ENCODE measurements around the gene CATSPER4. TPM values are rescaled to one million over a fixed set of nuclear protein-coding genes. Genes with fewer than 3 reads are reported as not detected.
"Not testable (repeated sequence)": the region's sequence is repeated elsewhere in the genome, so short reads cannot be mapped to it uniquely, and the experiment has no call there.

CATSPER4 gene
- total RNA-seq, 2 donors from 2014 or later: not detected

GRCh38 chr1:26197301-26197700 lies 6.9 kb downstream of the CATSPER4 start:
- no peaks in the 10 kb centered on the region for H3K27me3 Mint-ChIP-seq
- no peak for ATAC-seq (replicated peaks)
- H3K36me3 Mint-ChIP-seq (ENCODE audit: low read depth): no peaks in the 10 kb centered on the region
- H3K4me1 Mint-ChIP-seq: peaks cover 12% of the 10 kb centered on the region
- no peaks in the 10 kb centered on the region for H3K9me3 Mint-ChIP-seq
- H3K27ac Mint-ChIP-seq: no peak overlapping the region
- H3K4me3 Mint-ChIP-seq: no peak overlapping the region

GRCh38 chr1:26197813-26198212 lies 7.4 kb downstream of the CATSPER4 start:
- H3K4me3 Mint-ChIP-seq: no peak overlapping the region
- H3K36me3 Mint-ChIP-seq (ENCODE audit: low read depth): no peaks in the 10 kb centered on the region
- no peak for ATAC-seq (replicated peaks)
- H3K9me3 Mint-ChIP-seq: no peaks in the 10 kb centered on the region
- no peaks in the 10 kb centered on the region for H3K27me3 Mint-ChIP-seq
- no peak overlapping the region for H3K27ac Mint-ChIP-seq
- H3K4me1 Mint-ChIP-seq: peaks cover 17% of the 10 kb centered on the region

- Mint-ChIP-seq H3K9me3 (no peaks in the 10 kb centered on the region), H3K36me3 (ENCODE audit: low read depth) (no peaks in the 10 kb centered on the region), H3K4me3 (peak overlapping the region; percentile 62), H3K4me1 (peaks cover 23% of the 10 kb centered on the region), H3K27ac (peak overlapping the region; percentile 89), H3K27me3 (no peaks in the 10 kb centered on the region)
- ATAC-seq (replicated peaks): no peak
Measured at GRCh38 chr1:26200413-26200812, 10.0 kb downstream of the CATSPER4 start.

- H3K4me1 Mint-ChIP-seq: peaks cover 23% of the 10 kb centered on the region
- H3K36me3 Mint-ChIP-seq (ENCODE audit: low read depth): no peaks in the 10 kb centered on the region
- ATAC-seq (replicated peaks): no peak
- H3K4me3 Mint-ChIP-seq: no peak overlapping the region
- no peak overlapping the region for H3K27ac Mint-ChIP-seq
- H3K9me3 Mint-ChIP-seq: no peaks in the 10 kb centered on the region
- no peaks in the 10 kb centered on the region for H3K27me3 Mint-ChIP-seq
Measured at GRCh38 chr1:26203642-26204318, 13.4 kb downstream of the CATSPER4 start.

- no peak for ATAC-seq (replicated peaks)
- H3K27me3 Mint-ChIP-seq: no peaks in the 10 kb centered on the region
- no peaks in the 10 kb centered on the region for H3K4me1 Mint-ChIP-seq
- no peak overlapping the region for H3K4me3 Mint-ChIP-seq
- H3K27ac Mint-ChIP-seq: no peak overlapping the region
- H3K36me3 Mint-ChIP-seq (ENCODE audit: low read depth): no peaks in the 10 kb centered on the region
- no peaks in the 10 kb centered on the region for H3K9me3 Mint-ChIP-seq
Measured at GRCh38 chr1:26210147-26210870, 19.9 kb downstream of the CATSPER4 start.

GRCh38 chr1:26212726-26213125 lies 22.3 kb downstream of the CATSPER4 start:
- Mint-ChIP-seq H3K27ac (no peak overlapping the region), H3K27me3 (no peaks in the 10 kb centered on the region), H3K4me1 (no peaks in the 10 kb centered on the region), H3K9me3 (no peaks in the 10 kb centered on the region), H3K36me3 (ENCODE audit: low read depth) (no peaks in the 10 kb centered on the region), H3K4me3 (no peak overlapping the region)
- ATAC-seq (replicated peaks): no peak

- Mint-ChIP-seq H3K36me3 (ENCODE audit: low read depth) (no peaks in the 10 kb centered on the region), H3K27me3 (no peaks in the 10 kb centered on the region), H3K27ac (no peak overlapping the region), H3K4me1 (no peaks in the 10 kb centered on the region), H3K4me3 (no peak overlapping the region), H3K9me3 (no peaks in the 10 kb centered on the region)
- ATAC-seq (replicated peaks): no peak
Measured at GRCh38 chr1:26213335-26213905, 23.0 kb downstream of the CATSPER4 start.

GRCh38 chr1:26215246-26215645 lies 24.8 kb downstream of the CATSPER4 start:
- H3K27ac Mint-ChIP-seq: no peak overlapping the region
- no peaks in the 10 kb centered on the region for H3K36me3 Mint-ChIP-seq (ENCODE audit: low read depth)
- no peaks in the 10 kb centered on the region for H3K9me3 Mint-ChIP-seq
- no peak overlapping the region for H3K4me3 Mint-ChIP-seq
- H3K4me1 Mint-ChIP-seq: no peaks in the 10 kb centered on the region
- H3K27me3 Mint-ChIP-seq: no peaks in the 10 kb centered on the region
- no peak for ATAC-seq (replicated peaks)

GRCh38 chr1:26218906-26219494 lies 28.6 kb downstream of the CATSPER4 start:
- no peak for ATAC-seq (replicated peaks)
- Mint-ChIP-seq H3K9me3 (no peaks in the 10 kb centered on the region), H3K4me3 (no peak overlapping the region), H3K27ac (no peak overlapping the region), H3K36me3 (ENCODE audit: low read depth) (no peaks in the 10 kb centered on the region), H3K4me1 (no peaks in the 10 kb centered on the region), H3K27me3 (no peaks in the 10 kb centered on the region)

GRCh38 chr1:26220199-26220912 lies 30.0 kb downstream of the CATSPER4 start:
- no peaks in the 10 kb centered on the region for H3K27me3 Mint-ChIP-seq
- no peaks in the 10 kb centered on the region for H3K9me3 Mint-ChIP-seq
- no peak overlapping the region for H3K4me3 Mint-ChIP-seq
- ATAC-seq (replicated peaks): no peak
- H3K27ac Mint-ChIP-seq: no peak overlapping the region
- H3K36me3 Mint-ChIP-seq (ENCODE audit: low read depth): no peaks in the 10 kb centered on the region
- H3K4me1 Mint-ChIP-seq: no peaks in the 10 kb centered on the region

GRCh38 chr1:26221094-26221493 lies 30.7 kb downstream of the CATSPER4 start:
- Mint-ChIP-seq H3K4me3 (no peak overlapping the region), H3K27ac (no peak overlapping the region), H3K36me3 (ENCODE audit: low read depth) (no peaks in the 10 kb centered on the region), H3K27me3 (peaks cover 6% of the 10 kb centered on the region), H3K9me3 (no peaks in the 10 kb centered on the region), H3K4me1 (peaks cover 6% of the 10 kb centered on the region)
- no peak for ATAC-seq (replicated peaks)

GRCh38 chr1:26224606-26225005 lies 34.2 kb downstream of the CATSPER4 start:
- Mint-ChIP-seq H3K9me3 (no peaks in the 10 kb centered on the region), H3K4me3 (no peak overlapping the region), H3K27me3 (peaks cover 6% of the 10 kb centered on the region), H3K36me3 (ENCODE audit: low read depth) (no peaks in the 10 kb centered on the region), H3K4me1 (peaks cover 6% of the 10 kb centered on the region), H3K27ac (no peak overlapping the region)
- ATAC-seq (replicated peaks): no peak

GRCh38 chr1:26225033-26225831 lies 34.8 kb downstream of the CATSPER4 start:
- Mint-ChIP-seq H3K36me3 (ENCODE audit: low read depth) (no peaks in the 10 kb centered on the region), H3K27me3 (peaks cover 6% of the 10 kb centered on the region), H3K27ac (no peak overlapping the region), H3K9me3 (no peaks in the 10 kb centered on the region), H3K4me1 (peaks cover 6% of the 10 kb centered on the region), H3K4me3 (peak overlapping the region; percentile 41)
- ATAC-seq (replicated peaks): peak; percentile 82

GRCh38 chr1:26230682-26231081 lies 40.3 kb downstream of the CATSPER4 start:
- H3K27me3 Mint-ChIP-seq; H3K36me3 Mint-ChIP-seq (ENCODE audit: low read depth); H3K4me3 Mint-ChIP-seq; ATAC-seq (replicated peaks); H3K27ac Mint-ChIP-seq; H3K9me3 Mint-ChIP-seq; H3K4me1 Mint-ChIP-seq: not testable (repeated sequence)

All from activated T-helper 17 cell treated with anti-CD3 and anti-CD28 coated beads, Interleukin-2, amount 50 U/mL, for 72 hours (primary cell).